Measurements from ENCODE around the gene LGALS9C.
"Not testable (repeated sequence)": the region's sequence is repeated elsewhere in the genome, so short reads cannot be mapped to it uniquely, and the experiment has no call there.

DNA sequence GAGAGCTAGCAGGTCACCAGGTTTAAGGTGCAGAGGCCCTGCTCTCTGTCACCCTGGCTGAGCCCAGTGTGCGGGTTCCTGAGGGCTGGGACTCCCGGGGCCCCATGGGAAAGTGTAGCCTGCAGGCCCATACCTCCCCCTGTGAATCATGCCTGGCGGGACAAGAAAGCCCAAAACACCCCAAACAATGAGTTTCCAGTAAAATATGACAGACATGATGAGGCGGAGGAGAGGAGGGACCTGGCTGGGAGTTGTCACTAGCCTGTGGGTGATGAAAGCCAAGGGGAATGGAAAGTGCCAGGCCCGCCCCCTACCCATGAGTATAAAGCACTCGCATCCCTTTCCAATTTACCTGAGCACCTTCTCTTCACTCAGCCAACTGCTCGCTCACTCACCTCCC, 26.8 kb upstream of the LGALS9C start:
- TF ChIP-seq, protein P1, sequence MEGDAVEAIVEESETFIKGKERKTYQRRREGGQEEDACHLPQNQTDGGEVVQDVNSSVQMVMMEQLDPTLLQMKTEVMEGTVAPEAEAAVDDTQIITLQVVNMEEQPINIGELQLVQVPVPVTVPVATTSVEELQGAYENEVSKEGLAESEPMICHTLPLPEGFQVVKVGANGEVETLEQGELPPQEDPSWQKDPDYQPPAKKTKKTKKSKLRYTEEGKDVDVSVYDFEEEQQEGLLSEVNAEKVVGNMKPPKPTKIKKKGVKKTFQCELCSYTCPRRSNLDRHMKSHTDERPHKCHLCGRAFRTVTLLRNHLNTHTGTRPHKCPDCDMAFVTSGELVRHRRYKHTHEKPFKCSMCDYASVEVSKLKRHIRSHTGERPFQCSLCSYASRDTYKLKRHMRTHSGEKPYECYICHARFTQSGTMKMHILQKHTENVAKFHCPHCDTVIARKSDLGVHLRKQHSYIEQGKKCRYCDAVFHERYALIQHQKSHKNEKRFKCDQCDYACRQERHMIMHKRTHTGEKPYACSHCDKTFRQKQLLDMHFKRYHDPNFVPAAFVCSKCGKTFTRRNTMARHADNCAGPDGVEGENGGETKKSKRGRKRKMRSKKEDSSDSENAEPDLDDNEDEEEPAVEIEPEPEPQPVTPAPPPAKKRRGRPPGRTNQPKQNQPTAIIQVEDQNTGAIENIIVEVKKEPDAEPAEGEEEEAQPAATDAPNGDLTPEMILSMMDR (IDR thresholded peaks at IDR 0.05; ENCODE audit: low read length): not testable (repeated sequence)
- not testable (repeated sequence) for TF ChIP-seq EZH2 (optimal IDR thresholded peaks at IDR 0.05; ENCODE audit: low read depth, low read length)
